ENCODE data around the gene DEGS2. TPM values are rescaled to one million over a fixed set of nuclear protein-coding genes. Genes with fewer than 3 reads are reported as not detected.

Gene DEGS2
- total RNA-seq, 2 donors from 2014 or later, result 0.18 TPM; not detected in 1

- ATAC-seq (peak in 1 of 2 donors; percentile 5), DNase-seq (no peak)
These were observed 53.9 kb downstream of the DEGS2 start for GRCh38 chr14:100105357-100106169.

GRCh38 chr14:100104523-100105300 is 54.7 kb downstream of the DEGS2 start:
- ATAC-seq, result no peak
- intact Hi-C loops (cut with DNase I), result loop anchor here (5.0 kb wide), 2 partner anchors 88 to 122 kb away; no protein-coding TSS in a partner anchor

More at GRCh38 chr14:100105357-100106169, 53.9 kb downstream of the DEGS2 start:
- intact Hi-C loops (cut with DNase I), result loop anchor here (5.0 kb wide), 2 partner anchors 87 to 123 kb away; no protein-coding TSS in a partner anchor

GRCh38 chr14:100104006-100104352 is 55.5 kb downstream of the DEGS2 start:
- DNase-seq, result no peak
- intact Hi-C loops (cut with DNase I), result no loop called here

More at GRCh38 chr14:100104523-100105300, 54.7 kb downstream of the DEGS2 start:
- DNase-seq, result no peak

GRCh38 chr14:100103250-100104005 is 56.0 kb downstream of the DEGS2 start:
- ATAC-seq (peak; percentile 45 to 53), DNase-seq (no peak)
- intact Hi-C loops (cut with DNase I), result no loop called here

More at GRCh38 chr14:100104006-100104352, 55.5 kb downstream of the DEGS2 start:
- no peak for ATAC-seq

- DNase-seq, result no peak
- intact Hi-C loops (cut with DNase I), result no loop called here
- ATAC-seq, result no peak
These were observed 57.2 kb downstream of the DEGS2 start for GRCh38 chr14:100102156-100102785.

- intact Hi-C loops (cut with DNase I), result no loop called here
These were observed 59.3 kb downstream of the DEGS2 start for GRCh38 chr14:100100032-100100703.

GRCh38 chr14:100098171-100098570 is 61.3 kb downstream of the DEGS2 start:
- intact Hi-C loops (cut with DNase I), result no loop called here
- ATAC-seq, result no peak
- no peak for DNase-seq

More at GRCh38 chr14:100100032-100100703, 59.3 kb downstream of the DEGS2 start:
- ATAC-seq (no peak), DNase-seq (no peak)

- no peak for ATAC-seq
- intact Hi-C loops (cut with DNase I), result no loop called here
These were observed 62.8 kb downstream of the DEGS2 start for GRCh38 chr14:100096656-100097055.

More at GRCh38 chr14:100096656-100097055, 62.8 kb downstream of the DEGS2 start:
- DNase-seq, result no peak

Small RNA genes lying within 50 kb of the gene (microRNA-seq; reads per million reads assigned to microRNA genes)
- gene MIR151B, result 110 to 128 reads per million in 2 donors
- 1,687 to 2,307 reads per million in 2 donors for gene MIR342

Other genes starting within 250 kb of the DEGS2 start
- gene EVL, start 94.2 kb downstream of the DEGS2 start, total RNA-seq, result 10 to 100 TPM; 48.3 to 58.8 TPM
- 10 to 100 TPM; 41.0 to 45.7 TPM for gene YY1, start 79.5 kb upstream of the DEGS2 start, total RNA-seq
- gene SLC25A29, start 146.8 kb upstream of the DEGS2 start, total RNA-seq, result 10 to 100 TPM; 19.7 to 22.1 TPM
- not detected for gene SLC25A47, start 163.7 kb upstream of the DEGS2 start, total RNA-seq
- 1 to 10 TPM; 5.2 to 5.9 TPM for gene WDR25, start 216.8 kb upstream of the DEGS2 start, total RNA-seq